Keratinocyte (primary cell): ENCODE measurements around the gene MRTFB. TPM values are rescaled to one million over a fixed set of nuclear protein-coding genes. Genes with fewer than 3 reads are reported as not detected.

Source experiments
- DNase-seq: peaks from one replicate; pipeline ENCODE4 v3.0.0-alpha.2; 2011; ENCODE audit warnings: low read depth, missing footprints, low spot score
- FAIRE-seq: peaks from 2 replicates; lab custom pipeline; 2011; peaks lifted over from hg19 to GRCh38; lab: Jason Lieb, UNC
- H2AFZ ChIP-seq: 2 replicates; pipeline ENCODE4 v1.6.0; 2012; ENCODE audit warnings: low read length, control low read depth, inconsistent platforms; ENCODE audit not compliant: control insufficient read depth
- H3K27ac ChIP-seq: 2 replicates; pipeline ENCODE4 v1.5.1; 2011; ENCODE audit warnings: low read length; ENCODE audit not compliant: control insufficient read depth, insufficient read depth
- H3K27me3 ChIP-seq: 3 replicates; pipeline ENCODE4 v1.6.0; 2011; ENCODE audit warnings: low read length; ENCODE audit not compliant: control insufficient read depth, insufficient read depth; ENCODE audit errors: extremely low read depth
- H3K36me3 ChIP-seq, 2 experiments: 2 replicates in 1 of 2; 3 replicates in 1 of 2; pipeline ENCODE4 v1.5.1; 2011; ENCODE audit warnings: low read length in 2 of 2, mild to moderate bottlenecking in 1 of 2; ENCODE audit not compliant: control insufficient read depth in 2 of 2, insufficient read depth in 2 of 2; ENCODE audit errors: extremely low read depth in 1 of 2
- H3K4me1 ChIP-seq: 3 replicates; pipeline ENCODE4 v1.5.1; 2011; ENCODE audit warnings: low read length; ENCODE audit not compliant: control insufficient read depth, insufficient read depth; ENCODE audit errors: extremely low read depth
- H3K4me2 ChIP-seq: 3 replicates; pipeline ENCODE4 v1.6.0; 2011; ENCODE audit warnings: low read depth, low read length; ENCODE audit not compliant: control insufficient read depth, insufficient read depth; ENCODE audit errors: extremely low read depth
- H3K4me3 ChIP-seq, 3 experiments: fragments of 200-600 bp in 1 of 3; sonication (generic) in 1 of 3; 2 replicates in 2 of 3; 3 replicates in 1 of 3; pipeline ENCODE4 v1.5.1; 2011 to 2016; ENCODE audit warnings: low read length in 3 of 3, mild to moderate bottlenecking in 3 of 3, control low read depth in 2 of 3, inconsistent platforms in 1 of 3, low read depth in 1 of 3, mixed read lengths in 1 of 3, mixed run types in 1 of 3, moderate library complexity in 1 of 3; ENCODE audit not compliant: control insufficient read depth in 2 of 3, insufficient read depth in 2 of 3; ENCODE audit errors: extremely low read depth in 1 of 3
- H3K79me2 ChIP-seq: 2 replicates; pipeline ENCODE4 v1.6.0; 2012; ENCODE audit warnings: low read length; ENCODE audit not compliant: control insufficient read depth, insufficient read depth
- H3K9ac ChIP-seq: 3 replicates; pipeline ENCODE4 v1.6.0; 2011; ENCODE audit warnings: low read length; ENCODE audit not compliant: control insufficient read depth, insufficient read depth; ENCODE audit errors: extremely low read depth
- H3K9me1 ChIP-seq: 3 replicates; pipeline ENCODE4 v1.6.0; 2011; ENCODE audit warnings: low read length; ENCODE audit not compliant: control insufficient read depth, insufficient read depth; ENCODE audit errors: extremely low read depth
- H3K9me3 ChIP-seq: 2 replicates; pipeline ENCODE4 v1.5.1; 2012; ENCODE audit warnings: low read depth, low read length; ENCODE audit not compliant: control insufficient read depth
- H4K20me1 ChIP-seq: 3 replicates; pipeline ENCODE4 v1.6.0; 2011; ENCODE audit warnings: low read length; ENCODE audit not compliant: control insufficient read depth, insufficient read depth; ENCODE audit errors: extremely low read depth
- EZH2 ChIP-seq: IDR thresholded peaks from one replicate; pipeline ENCODE4 v1.6.1; 2012; ENCODE audit warnings: inconsistent platforms, mild to moderate bottlenecking, low read length, moderate library complexity
- dilution Hi-C: fragments of 300-500 bp; cut with MboI; formaldehyde crosslinking; loops from one replicate; pipeline ENCODE4 v1.7.0; 2020; ENCODE audit warnings: low sequenced_read_pairs; ENCODE audit not compliant: extremely low pct_ligation_motif_present
- polyA plus RNA-seq, 5 experiments: library from polyadenylated mRNA; depleted of rRNA in 3 of 5; stranded (reverse) in 3 of 5; stranded (forward) in 1 of 5; unstranded in 1 of 5; fragments of >200 nt; gene quantifications; 1 replicate in 1 of 5; 2 replicates in 3 of 5; 3 replicates in 1 of 5; pipeline versions ENCODE4 v1.2.1 to v1.2.3, GENCODE V29; 2011 to 2012; ENCODE audit warnings: missing spikeins in 2 of 5, low read depth in 1 of 5, low replicate concordance in 1 of 5
- TF ChIP-seq, protein P1 (sequence below), 3 experiments: IDR thresholded peaks in 1 of 3; conservative IDR thresholded peaks in 1 of 3; optimal IDR thresholded peaks in 1 of 3; 2 replicates in 2 of 3; 3 replicates in 1 of 3; pipeline versions ENCODE3 to v1.5.1; 2011; ENCODE audit warnings: low read length in 3 of 3, mild to moderate bottlenecking in 3 of 3, moderate library complexity in 2 of 3, control low read depth in 1 of 3, inconsistent platforms in 1 of 3; ENCODE audit not compliant: insufficient read depth in 2 of 3; ENCODE audit errors: extremely low read depth in 1 of 3

MRTFB gene
- polyA plus RNA-seq, 1 donor (not counting 4 experiments of a cell fraction or from before 2014, with no cell fraction given): 12.1 TPM

DNA sequence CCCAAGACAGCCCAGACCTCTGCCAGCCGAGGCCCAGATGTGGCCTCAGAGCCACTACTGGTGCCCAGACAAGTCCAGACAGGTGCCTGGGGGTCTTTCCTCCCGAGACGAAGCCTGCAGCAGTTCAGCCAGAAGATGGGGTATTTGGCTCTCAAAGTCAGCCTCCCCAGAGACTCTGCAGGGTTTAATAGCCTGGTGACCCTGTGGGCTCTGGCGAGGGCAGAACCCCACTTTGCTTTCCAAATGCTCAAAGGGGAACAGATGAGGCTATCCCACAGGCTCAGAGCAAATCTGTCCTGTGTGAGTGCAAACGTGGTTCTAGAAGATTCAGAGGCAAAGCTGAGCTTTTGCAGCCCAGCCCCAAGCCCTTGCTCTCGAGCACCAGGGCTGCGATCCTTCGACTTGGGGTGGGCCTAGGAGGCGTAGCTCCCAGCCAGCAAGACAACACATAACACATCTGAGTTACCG is 236.0 kb downstream of the MRTFB start:
- TF ChIP-seq, protein P1, sequence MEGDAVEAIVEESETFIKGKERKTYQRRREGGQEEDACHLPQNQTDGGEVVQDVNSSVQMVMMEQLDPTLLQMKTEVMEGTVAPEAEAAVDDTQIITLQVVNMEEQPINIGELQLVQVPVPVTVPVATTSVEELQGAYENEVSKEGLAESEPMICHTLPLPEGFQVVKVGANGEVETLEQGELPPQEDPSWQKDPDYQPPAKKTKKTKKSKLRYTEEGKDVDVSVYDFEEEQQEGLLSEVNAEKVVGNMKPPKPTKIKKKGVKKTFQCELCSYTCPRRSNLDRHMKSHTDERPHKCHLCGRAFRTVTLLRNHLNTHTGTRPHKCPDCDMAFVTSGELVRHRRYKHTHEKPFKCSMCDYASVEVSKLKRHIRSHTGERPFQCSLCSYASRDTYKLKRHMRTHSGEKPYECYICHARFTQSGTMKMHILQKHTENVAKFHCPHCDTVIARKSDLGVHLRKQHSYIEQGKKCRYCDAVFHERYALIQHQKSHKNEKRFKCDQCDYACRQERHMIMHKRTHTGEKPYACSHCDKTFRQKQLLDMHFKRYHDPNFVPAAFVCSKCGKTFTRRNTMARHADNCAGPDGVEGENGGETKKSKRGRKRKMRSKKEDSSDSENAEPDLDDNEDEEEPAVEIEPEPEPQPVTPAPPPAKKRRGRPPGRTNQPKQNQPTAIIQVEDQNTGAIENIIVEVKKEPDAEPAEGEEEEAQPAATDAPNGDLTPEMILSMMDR (optimal IDR thresholded peaks at IDR 0.05 in 1 of 3, IDR thresholded peaks at IDR 0.05 in 1 of 3, conservative IDR thresholded peaks at IDR 0.05 in 1 of 3; ENCODE audit: extremely low read depth in 1 of 3, insufficient read depth in 2 of 3, low read length in 3 of 3): no peak
- TF ChIP-seq EZH2: no peak
- Histone ChIP-seq H3K79me2 (peaks cover 90% of the 10 kb centered on the region), H4K20me1 (no peaks in the 10 kb centered on the region), H3K4me2 (peak overlapping the region; percentile 78), H3K4me3 (peak overlapping the region; percentile 18 to 52 (median 51)), H3K27me3 (no peaks in the 10 kb centered on the region), H3K4me1 (peaks cover 64% of the 10 kb centered on the region), H3K9me3 (no peaks in the 10 kb centered on the region), H3K9ac (peak overlapping the region; percentile 84), H2AFZ (no peak overlapping the region), H3K9me1 (no peaks in the 10 kb centered on the region), H3K36me3 (peaks cover 5 to 10% of the 10 kb centered on the region in 2 experiments), H3K27ac (peak overlapping the region; percentile 89)
- dilution Hi-C loops: no loop called here
- FAIRE-seq (no peak), DNase-seq (no peak)

DNA sequence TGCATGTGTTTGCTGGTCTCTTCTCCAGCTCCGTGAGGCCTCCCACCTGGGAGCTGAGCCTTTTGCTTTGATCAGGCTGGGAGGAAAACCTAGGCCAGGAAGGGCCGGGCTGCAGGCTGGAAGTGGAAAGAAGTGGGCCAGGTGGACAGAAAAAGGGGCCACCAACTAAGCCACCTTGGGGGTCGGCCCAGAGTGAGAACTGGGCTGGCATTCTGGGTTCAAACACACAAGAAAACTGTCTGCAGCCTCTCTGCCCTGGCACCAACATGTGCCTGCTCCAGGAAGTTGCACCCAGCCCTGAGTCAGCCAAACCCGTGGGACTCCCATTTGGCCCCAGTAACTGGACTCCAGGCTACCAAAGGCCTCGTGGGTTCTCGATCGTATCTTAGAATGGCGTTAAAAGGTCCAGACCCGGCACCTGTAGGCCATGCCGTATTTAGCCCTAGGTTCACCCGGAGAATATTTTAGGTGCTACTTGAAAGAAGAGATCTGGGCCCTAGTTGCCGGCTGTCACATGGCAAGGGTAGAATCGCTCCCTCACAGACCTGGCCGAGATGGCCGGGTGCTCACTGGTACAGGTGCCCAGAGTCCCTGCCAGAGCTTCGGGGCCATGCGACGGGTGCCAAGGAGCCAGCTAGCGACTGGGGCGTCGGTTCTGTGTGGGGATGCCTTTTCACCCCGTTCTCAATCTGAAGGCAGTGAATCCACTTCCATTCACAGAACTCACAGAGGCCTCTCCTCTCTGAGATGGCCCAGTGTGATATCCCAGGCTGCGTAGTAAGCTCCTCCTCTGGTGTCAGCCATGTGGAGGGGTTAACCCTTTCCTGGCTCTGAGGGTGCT is 236.6 kb downstream of the MRTFB start:
- peaks cover 90% of the 10 kb centered on the region for H3K79me2 ChIP-seq
- peak overlapping the region; percentile 89 for H3K27ac ChIP-seq
- dilution Hi-C loops: no loop called here
- H3K27me3 ChIP-seq: no peaks in the 10 kb centered on the region
- no peaks in the 10 kb centered on the region for H4K20me1 ChIP-seq
- no peaks in the 10 kb centered on the region for H3K9me3 ChIP-seq
- H3K9ac ChIP-seq: peak overlapping the region; percentile 84
- peaks cover 5 to 15% of the 10 kb centered on the region in 2 experiments for H3K36me3 ChIP-seq
- H3K4me3 ChIP-seq: peak overlapping the region; percentile 29 to 53 (median 52)
- peaks cover 64% of the 10 kb centered on the region for H3K4me1 ChIP-seq
- TF ChIP-seq EZH2: no peak
- TF ChIP-seq, protein P1 (optimal IDR thresholded peaks at IDR 0.05 in 1 of 3, IDR thresholded peaks at IDR 0.05 in 1 of 3, conservative IDR thresholded peaks at IDR 0.05 in 1 of 3; ENCODE audit: extremely low read depth in 1 of 3, insufficient read depth in 2 of 3, low read length in 3 of 3): no peak
- no peak overlapping the region for H2AFZ ChIP-seq
- FAIRE-seq (no peak), DNase-seq (no peak)
- H3K4me2 ChIP-seq: peak overlapping the region; percentile 78
- no peaks in the 10 kb centered on the region for H3K9me1 ChIP-seq
